ENCODE data around the gene PDCD4.

The PDCD4 gene

GRCh38 chr10:110919349-110919931, 47.7 kb downstream of the PDCD4 start, which contains the start of gene SHOC2:
SHOC2 (plus strand) TSS chr10:110919604; CDS start chr10:110964359, 44,755 bp downstream.
- no peak for DNase-seq (ENCODE audit: low read depth in 2 of 2)

- DNase-seq (ENCODE audit: low read depth in 2 of 2): no peak
Measured at GRCh38 chr10:110919971-110920881, 48.5 kb downstream of the PDCD4 start.

GRCh38 chr10:110923856-110924493, 52.2 kb downstream of the PDCD4 start:
- no peak for DNase-seq (ENCODE audit: low read depth in 2 of 2)

GRCh38 chr10:110927461-110927860, 55.7 kb downstream of the PDCD4 start:
- DNase-seq (ENCODE audit: low read depth in 2 of 2): no peak

DNA sequence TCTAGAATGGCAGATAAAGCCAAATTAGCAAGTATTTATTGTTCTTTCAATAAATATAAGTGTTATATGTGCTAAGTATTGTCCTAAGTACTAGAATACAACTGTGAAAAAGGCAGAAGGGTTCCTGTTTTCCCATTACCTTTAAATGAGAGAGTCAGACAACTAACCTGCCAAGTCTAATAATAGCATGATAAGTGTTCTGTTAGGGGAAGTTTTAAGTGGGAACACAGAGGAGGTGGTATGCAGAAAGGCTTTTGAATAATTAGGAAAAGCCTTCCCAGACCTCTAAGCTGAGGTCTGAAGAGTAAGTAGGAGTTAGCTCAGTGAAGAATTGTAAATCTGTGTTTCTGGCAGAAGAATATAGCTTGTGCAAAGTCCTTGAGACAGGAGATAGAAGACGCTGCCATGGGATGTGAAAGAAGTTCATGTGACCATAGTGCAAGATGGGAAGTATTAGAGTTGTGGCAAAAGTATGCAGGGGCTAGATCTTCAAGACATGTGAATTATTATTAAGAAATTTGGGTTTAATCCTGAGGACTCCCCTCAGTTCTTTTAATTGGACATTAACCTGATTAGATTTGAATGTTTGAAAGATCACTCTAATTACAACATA, 60.1 kb downstream of the PDCD4 start:
- DNase-seq (ENCODE audit: low read depth in 2 of 2): no peak

DNA sequence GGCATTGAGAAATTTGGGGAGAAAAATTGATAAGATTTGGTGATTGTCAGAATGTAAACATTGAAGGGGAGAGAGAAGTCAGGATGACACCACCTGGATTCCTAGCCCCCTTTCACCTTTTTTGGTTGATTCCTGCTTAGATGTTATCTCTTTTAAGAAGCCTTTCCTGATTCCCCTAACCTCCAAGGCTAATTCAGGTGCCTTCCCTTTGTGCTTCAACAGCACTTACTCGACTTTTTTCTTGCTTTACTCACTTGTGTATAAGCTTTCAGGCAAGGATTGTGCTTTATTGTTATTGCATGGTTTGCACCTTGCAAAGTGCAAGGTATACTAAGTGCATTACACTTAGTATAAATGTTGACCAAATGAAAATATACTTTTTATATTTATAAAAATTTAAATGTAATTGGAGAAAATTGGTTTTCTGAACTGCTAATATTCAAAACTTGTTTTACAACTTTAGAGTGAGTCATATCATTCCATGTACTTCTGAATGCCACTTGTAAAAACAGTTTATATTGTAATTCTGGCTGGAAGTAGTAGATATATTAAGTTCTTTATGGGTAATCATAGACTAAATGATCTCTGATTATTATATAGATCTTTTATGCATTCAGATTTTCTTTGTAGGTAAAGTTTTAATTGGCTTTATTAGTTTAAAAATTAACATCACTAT, 60.9 kb downstream of the PDCD4 start:
- DNase-seq (ENCODE audit: low read depth in 2 of 2): no peak

GRCh38 chr10:110936757-110937156, 65.0 kb downstream of the PDCD4 start:
- no peak for DNase-seq (ENCODE audit: low read depth in 2 of 2)

GRCh38 chr10:110939419-110939818, 67.7 kb downstream of the PDCD4 start:
- no peak for DNase-seq (ENCODE audit: low read depth in 2 of 2)

DNA sequence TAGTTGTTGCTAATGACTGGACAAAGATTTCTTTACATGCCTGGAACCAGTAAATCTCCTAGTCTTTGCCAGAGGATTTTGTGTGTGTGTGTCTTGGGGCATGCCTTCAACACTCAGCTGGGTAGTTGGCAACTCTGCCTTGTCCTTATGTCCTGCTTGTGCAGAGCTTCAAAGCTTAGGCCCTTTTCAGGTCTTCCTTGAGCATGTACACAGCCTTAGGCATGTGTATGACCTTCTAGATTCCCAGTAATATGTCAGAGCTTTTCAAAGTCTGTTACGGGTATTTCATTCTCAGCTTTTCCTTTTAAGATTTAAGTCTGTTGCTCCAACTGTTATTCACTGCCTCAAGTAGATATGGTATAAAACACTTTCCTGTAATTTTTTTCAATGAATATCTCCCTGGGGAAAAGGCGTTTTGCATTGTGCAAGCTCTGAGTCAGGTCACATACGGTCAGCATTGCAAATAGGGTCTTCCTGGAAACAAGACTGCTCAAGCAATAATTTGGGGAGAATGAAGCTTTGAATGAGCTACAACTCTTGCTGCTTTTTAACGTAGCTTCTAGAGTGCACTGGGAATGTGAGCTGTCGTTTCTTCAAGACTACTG, 73.2 kb downstream of the PDCD4 start:
- DNase-seq (ENCODE audit: low read depth in 2 of 2): no peak

- DNase-seq (ENCODE audit: low read depth in 2 of 2): no peak
Measured at GRCh38 chr10:110946496-110946895, 74.8 kb downstream of the PDCD4 start.

- DNase-seq (ENCODE audit: low read depth in 2 of 2): no peak
Measured at GRCh38 chr10:110947061-110947595, 75.4 kb downstream of the PDCD4 start.
